Activated T-cell treated with anti-CD3 and anti-CD28 coated beads for 24 hours (primary cell): ENCODE results near the gene AIRE.
"Not testable (repeated sequence)": the region's sequence is repeated elsewhere in the genome, so short reads cannot be mapped to it uniquely, and the experiment has no call there.

Experiments used
- DNase-seq: peaks from one replicate; pipeline ENCODE4 v3.0.0-alpha.2; 2020; ENCODE audit warnings: low read depth

AIRE gene

GRCh38 chr21:44291936-44292811 lies 6.5 kb downstream of the AIRE start:
- no peak for DNase-seq

DNA sequence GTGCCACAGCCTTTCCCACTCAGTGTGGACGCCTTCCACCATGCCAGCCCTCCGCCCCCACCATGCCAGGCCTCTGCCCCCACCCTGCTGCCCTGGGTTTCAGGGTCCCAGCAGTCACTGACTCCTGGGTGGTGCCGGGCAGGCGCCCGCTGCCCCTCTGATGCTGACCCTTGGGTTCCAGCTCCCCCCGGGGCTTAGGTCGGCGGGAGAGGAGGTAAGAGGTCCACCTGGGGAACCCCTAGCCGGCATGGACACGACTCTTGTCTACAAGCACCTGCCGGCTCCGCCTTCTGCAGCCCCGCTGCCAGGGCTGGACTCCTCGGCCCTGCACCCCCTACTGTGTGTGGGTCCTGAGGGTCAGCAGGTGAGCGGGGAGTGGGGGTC lies 7.1 kb downstream of the AIRE start:
- no peak for DNase-seq

DNA sequence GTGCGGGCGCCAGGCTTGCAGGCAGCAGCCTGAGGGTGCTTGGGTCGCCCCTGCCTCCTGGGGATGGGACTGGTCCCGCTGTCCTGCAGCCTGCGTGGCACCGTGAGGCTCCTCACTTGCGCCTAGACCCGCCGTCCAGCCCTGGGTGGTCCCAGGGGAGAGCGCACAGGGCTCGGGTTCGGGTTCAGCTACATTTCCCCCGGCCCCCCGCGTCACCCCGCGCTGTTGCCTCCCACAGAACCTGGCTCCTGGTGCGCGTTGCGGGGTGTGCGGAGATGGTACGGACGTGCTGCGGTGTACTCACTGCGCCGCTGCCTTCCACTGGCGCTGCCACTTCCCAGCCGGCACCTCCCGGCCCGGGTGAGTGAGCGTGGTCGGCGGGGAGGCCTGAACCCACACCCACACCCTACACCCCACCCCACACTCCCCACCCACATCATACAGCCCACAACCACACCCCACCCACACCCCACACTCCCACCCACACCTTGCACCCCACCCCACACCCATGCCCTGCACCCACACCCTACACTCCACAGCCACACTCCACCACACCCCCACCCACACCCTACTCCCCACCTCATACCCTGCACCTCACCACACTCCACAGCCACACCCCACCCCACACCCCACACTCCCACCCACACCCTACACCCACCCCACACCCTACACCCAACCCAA lies 8.0 kb downstream of the AIRE start:
- no peak for DNase-seq

GRCh38 chr21:44294391-44295162 lies 8.9 kb downstream of the AIRE start:
- DNase-seq = no peak

GRCh38 chr21:44295163-44295573 lies 9.5 kb downstream of the AIRE start:
- no peak for DNase-seq

- DNase-seq = no peak
Measured at GRCh38 chr21:44295646-44296045, 10.0 kb downstream of the AIRE start.

- DNase-seq = no peak
Measured at GRCh38 chr21:44296103-44296519, 10.4 kb downstream of the AIRE start.

DNA sequence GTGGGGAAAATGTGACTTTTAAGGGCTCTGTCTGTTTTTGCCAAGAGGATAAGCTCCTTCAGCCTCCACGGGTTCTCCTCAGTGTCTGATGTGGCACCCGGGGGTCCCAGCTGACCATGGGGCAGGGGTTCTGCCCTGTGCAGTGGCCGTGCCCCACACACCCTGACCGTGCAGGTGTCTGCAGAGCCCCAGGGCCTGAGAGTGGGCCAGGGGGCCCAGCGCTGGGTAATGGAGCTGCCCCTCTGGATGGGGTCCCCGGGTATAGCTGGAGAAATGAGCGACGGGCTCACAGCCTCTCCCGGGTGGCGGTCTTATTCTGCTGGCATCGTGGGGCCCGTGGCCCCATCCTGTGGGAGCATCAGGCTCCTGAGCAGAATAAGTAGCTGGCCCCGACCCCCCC lies 11.2 kb downstream of the AIRE start:
- DNase-seq = no peak

- DNase-seq = peak; percentile 65
Measured at GRCh38 chr21:44297525-44298290, 12.0 kb downstream of the AIRE start.

- DNase-seq = no peak
Measured at GRCh38 chr21:44298301-44298700, 12.6 kb downstream of the AIRE start.

- no peak for DNase-seq
Measured at GRCh38 chr21:44299085-44299457, 13.4 kb downstream of the AIRE start.

DNA sequence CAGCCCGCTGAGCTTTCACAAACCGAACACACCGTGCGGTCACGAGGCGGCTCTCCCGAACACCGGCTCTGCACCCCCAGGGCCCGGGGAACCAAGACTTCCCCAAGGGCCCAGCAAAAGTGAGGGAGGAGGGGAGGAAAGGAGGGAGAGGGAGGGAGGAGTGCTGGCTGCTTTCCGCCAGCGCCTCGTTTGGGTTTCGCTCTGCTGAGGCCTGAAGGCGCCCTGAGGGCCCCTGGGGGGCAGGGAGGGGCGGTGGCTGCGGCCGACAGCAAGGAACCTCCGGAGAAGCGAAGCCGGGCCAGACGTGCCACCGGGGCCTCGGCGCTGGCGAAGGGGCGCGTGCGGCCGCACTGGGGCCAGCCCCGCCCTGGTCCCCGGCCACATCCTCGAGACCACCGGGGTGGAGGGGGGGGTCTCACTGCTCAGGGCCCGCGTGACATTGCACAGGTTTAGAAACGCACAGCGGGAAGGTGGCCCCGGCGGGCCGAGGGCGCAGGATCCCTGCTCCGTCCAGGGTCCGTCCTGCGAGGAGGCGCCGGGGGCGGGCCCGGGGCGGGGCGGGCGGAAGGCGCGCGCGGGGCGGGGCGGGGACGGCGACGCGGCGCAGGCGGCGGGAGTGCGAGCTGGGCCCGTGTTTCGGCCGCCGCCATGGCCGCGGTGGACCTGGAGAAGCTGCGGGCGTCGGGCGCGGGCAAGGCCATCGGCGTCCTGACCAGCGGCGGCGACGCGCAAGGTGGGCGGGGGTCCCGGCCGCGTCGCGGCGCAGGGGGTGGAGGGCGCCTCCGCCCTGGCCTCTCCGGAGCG lies 14.0 kb downstream of the AIRE start, which contains the start of gene PFKL:
TSS of gene PFKL (plus strand) at position 596 of the 804 bp plus-strand sequence. CDS start at position 649, 53 bp downstream.
- peak; percentile 43 for DNase-seq

GRCh38 chr21:44300262-44300959 lies 14.7 kb downstream of the AIRE start:
- DNase-seq = peak; percentile 48

- DNase-seq = no peak
Measured at GRCh38 chr21:44301141-44301540, 15.5 kb downstream of the AIRE start.

DNA sequence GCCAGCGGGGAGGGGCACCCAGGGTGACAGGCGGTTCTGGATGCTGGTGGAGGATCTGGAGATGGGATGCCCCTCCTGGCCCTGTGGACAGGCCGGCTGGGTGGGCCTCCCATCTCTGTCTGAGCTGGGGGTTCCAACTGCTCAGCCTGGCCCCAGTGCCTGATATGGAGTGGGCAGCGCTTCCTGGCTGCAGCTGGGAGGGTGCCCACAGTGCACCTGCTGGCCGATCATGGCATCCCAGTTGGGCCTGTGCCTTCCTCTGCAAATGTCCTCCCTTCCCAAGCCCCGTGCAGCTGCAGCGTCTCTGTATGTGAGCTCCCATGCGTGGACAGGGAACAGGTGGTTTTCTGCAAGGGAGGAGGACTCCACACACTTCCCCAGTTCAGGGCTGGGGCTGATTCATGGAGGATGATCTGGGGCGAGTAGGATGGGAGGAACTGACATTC lies 16.3 kb downstream of the AIRE start:
- DNase-seq = no peak

DNA sequence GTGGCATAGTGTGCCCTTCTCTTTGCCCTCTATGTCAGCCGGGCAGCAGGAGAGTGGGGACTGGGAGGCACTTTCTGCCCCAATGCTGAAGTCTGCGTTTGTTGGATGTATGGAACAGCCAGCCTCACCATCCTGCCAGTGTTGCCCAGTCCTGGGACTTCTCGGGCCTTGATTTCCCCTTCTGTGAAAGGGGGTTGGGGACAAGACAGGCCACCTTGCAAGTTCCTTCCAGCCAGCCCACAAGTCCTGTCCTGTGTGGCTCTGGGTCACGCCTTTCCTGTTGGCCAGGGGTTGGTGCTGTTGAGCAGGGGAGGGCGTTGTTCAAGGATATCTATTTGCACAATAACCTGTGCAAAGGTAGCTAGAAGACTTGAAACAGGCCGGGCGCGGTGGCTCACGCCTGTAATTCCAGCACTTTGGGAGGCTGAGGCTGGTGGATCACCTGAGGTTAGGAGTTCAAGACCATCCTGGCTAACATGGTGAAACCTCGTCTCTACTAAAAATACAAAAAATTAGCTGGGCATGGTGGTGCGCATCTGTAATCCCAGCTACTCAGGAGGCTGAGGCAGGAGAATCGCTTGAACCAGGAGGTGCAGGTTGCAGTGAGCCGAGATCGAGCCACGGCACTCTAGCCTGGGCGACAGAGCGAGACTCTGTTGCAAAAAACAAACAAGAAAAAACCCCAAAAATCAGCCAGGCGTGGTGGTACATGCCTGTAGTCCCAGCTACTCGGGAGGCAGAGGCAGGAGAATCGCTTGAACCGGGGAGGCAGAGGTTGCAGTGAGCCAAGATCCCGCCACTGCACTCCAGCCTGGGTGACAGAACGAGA lies 17.1 kb downstream of the AIRE start:
- DNase-seq = not testable (repeated sequence)

GRCh38 chr21:44303490-44303981 lies 17.9 kb downstream of the AIRE start:
- no peak for DNase-seq

- DNase-seq = no peak
Measured at GRCh38 chr21:44304011-44304616, 18.4 kb downstream of the AIRE start.

GRCh38 chr21:44304877-44305293 lies 19.2 kb downstream of the AIRE start:
- DNase-seq = no peak
